ENCODE measurements around the gene GUSB.
"Not testable (repeated sequence)": the region's sequence is repeated elsewhere in the genome, so short reads cannot be mapped to it uniquely, and the experiment has no call there.

The GUSB gene

DNA sequence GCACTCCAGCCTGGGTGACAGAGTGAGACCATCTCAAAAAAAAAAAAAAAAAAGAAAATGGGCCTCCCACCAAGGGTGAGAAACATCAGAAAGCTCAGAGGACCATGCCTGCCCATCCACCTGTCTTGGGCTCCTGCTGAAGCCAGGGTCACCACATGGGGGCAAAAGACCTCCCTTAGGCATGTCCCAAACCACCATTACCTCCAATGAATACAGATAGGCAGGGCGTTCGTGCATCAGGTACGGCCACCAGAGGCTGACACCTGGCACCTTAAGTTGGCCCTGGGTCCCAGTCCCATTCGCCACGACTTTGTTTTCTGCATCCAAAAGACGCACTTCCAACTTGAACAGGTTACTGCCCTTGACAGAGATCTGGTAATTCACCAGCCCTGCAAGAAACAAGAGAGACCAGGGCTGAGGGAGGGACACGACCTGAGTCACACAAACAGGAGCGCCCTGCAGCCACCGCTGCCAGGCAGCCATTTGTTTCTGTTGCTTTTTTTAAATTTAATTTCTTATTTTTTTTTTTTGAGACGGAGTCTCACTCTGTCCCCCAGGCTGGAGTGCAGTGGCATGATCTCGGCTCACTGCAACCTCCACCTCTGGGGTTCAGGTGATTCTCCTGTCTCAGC, 6.1 kb downstream of the GUSB start:
- DNase-seq (ENCODE audit: low read depth in 2 of 3, low spot score in 1 of 3), result no peak

DNA sequence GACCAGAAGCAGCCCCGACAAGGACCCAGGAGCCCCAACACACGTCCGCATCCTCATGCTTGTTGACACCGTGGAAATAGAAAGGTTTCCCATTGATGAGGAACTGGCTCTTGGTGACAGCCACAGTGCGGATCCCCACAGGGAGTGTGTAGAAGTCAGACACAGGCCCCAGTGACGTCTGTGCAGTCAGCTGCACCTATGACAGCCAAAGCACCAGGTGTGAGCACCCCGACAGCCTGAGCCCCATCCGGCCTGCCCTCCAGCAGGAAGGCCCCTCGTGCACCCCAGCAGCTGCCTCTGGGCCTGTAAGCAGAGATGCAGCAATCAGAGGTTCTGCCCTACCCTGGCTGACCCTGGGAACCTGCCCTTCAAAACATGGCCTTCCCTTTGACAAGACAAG, 7.1 kb downstream of the GUSB start:
- no peak for DNase-seq (ENCODE audit: low read depth in 2 of 3, low spot score in 1 of 3)

DNA sequence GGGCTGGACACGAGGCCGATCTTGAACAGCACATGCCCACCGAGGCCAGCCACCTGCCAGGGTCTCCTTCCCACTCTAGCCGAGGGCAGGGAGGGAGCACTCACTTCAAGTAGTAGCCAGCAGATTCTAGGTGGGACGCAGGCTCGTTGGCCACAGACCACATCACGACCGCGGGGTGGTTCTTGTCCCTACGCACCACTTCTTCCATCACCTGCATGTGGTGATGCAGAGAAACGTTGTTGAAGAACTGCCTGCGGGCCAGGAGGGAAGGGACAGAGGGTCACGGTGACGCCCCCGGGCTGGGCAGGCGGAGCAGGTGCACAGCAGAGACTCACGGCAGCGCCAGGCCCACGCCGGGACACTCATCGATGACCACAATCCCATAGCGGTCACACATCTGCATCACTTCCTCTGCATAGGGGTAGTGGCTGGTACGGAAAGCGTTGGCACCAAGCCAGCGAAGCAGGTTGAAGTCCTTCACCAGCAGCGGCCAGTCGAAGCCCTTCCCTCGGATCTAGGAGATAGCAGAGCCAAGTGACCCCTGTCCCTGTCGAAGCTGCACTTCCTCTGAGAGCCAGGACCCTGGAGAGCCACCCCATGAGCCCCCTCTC, 7.7 kb downstream of the GUSB start:
- no peak for DNase-seq (ENCODE audit: low read depth in 2 of 3, low spot score in 1 of 3)

DNA sequence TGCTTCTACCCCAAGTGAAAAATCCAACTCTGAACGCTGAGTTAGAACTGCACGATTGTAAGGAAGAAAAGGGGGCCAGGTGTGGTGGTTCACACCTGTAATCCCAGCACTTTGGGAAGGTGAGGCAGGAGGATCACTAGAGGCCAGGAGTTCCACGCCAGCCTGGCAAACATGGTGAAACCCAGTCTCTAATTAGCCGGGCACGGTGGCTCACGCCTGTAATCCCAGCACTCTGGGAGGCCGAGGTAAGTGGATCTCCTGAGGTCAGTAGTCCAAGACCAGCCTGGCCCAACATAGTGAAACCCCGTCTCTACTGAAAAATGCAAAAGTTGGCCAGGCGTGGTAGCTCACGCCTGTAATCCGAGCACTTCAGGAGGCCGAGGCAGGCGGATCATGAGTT, 9.0 kb downstream of the GUSB start:
- no peak for DNase-seq (ENCODE audit: low read depth in 2 of 3, low spot score in 1 of 3)

DNA sequence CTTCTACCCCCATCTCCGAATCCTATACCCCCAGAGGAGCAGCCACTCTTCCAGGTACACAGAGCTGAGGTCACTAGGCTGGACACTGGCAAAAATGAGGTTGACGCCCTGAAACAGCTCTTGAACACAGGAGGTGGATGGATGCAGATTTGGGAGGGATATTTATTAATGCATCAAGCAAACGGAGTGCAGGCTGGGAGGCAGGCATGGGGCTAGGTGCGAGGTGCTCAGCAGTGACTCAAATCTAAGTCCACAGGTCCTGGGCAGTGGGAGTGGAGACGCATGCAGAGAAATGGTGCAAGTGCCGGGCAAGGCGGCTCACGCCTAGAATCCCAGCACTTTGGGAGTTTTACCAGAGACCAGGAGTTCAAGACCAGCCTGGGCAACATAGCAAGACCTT, 11.0 kb downstream of the GUSB start:
- no peak for DNase-seq (ENCODE audit: low read depth in 2 of 3, low spot score in 1 of 3)

DNA sequence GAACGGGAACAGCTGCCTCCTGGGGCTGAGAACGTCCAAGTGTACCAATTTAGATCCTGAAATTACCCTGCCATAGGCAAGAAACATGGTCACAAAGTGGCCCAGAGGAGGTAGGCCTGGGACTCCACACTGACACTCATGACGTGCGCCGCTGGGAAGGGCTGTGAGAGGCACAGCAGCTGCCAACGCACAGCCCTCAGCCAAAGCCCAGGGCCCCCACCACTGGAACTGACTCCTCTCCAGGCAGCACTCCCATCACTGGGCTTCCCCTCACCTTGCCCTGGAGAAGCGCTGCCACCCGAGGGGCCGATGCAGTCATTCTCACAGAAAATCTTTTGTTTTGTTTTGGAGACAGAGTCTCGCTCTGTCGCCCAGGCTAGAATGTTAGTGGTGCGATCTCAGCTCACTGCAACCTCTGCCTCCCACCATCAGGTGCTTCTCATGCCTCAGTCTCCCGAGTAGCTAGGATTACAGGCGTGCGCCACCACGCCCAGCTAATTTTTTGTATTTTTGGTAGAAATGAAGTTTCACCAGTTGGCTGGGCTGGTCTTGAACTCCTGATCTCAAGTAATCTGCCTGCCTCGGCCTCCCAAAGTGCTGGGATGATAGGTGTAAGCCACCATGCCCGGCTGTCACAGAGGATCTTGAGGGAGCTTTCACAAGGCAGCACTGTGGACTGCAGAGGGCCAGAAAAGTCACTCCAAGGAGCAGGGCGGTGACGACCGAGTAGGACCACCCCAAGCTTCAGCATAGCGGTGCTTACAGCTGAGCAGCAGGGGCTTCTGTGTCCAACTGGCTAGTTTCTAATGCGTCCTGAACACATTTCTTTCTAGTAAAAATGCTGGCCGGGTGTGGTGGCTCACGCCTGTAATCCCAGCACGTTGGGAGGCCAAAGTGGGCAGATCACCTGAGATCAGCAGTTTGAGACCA, 13.5 kb downstream of the GUSB start:
- DNase-seq (ENCODE audit: low read depth in 2 of 3, low spot score in 1 of 3), result no peak

DNA sequence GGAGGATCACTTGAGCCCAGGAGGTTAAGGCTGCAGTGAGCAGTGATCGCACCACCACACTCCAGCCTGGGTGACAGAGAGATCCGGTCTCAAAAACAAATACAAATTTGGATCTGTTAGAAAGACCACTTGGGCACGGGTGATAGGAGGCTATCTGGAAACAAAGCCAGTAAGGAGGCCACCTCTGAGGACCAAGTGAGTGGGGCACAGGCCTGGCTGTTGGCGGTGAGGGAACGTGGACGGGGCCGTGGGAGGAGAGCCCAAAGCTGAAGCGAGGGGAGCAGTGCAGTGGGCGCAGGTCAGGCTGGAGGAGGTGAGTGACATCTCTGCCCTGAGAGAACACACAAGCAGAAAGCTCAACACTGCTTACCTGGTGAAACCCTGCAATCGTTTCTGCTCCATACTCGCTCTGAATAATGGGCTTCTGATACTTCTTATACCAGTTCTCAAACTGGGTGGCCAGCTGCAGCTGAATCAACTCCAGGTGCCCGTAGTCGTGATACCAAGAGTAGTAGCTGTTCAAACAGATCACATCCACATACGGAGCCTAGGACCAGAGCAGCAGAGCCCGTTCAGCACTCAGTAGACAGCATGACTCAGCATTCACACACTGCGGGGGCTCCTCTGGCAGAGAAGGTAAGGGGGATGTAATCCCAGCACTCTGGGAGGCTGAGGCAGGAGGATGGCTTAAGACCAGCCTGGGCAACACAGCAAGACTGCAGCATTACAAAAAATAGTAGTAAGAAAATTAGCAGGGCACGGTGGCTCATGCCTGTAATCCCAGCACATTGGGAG, 14.5 kb downstream of the GUSB start:
- DNase-seq (ENCODE audit: low read depth in 2 of 3, low spot score in 1 of 3), result no peak

DNA sequence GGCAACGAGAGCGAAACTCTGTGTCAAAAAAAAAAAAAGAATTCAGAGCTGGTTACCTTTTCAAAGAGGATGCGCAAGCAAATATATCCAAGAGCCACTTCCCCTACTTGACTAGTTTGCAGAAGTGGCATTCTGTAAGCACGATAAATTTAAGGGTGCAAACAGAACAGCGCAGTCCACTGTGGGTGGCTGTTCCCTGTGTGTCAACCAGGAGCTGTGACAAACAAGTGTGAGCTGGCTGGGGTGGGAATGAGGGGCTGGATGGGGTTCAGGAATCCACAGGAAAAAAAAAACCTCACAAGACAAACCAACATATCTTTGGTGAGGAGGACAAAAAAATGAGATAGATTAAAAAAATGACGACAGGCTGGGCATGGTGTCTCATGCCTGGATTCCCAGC, 15.9 kb downstream of the GUSB start:
- DNase-seq (ENCODE audit: low read depth in 2 of 3, low spot score in 1 of 3), result no peak

DNA sequence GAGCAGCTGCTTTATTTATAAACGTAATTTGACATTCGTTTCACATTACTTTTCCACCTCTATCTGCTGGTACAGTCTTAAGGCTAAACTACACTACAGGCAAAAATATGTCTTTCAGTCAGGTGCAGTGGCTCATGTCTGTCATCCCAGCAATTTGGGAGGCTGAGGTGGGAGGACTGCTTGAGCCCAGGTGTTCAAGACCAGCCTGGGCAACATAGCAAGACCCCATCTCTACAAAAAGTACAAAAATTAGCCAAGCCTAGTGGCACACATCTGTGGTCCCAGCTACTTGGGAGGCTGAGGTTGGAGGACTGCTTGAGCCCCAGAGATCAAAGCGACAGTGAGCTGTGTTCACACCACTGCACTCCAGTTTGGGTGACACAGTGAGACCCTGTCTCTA, 17.3 kb downstream of the GUSB start:
- not testable (repeated sequence) for DNase-seq (ENCODE audit: low read depth in 2 of 3, low spot score in 1 of 3)

DNA sequence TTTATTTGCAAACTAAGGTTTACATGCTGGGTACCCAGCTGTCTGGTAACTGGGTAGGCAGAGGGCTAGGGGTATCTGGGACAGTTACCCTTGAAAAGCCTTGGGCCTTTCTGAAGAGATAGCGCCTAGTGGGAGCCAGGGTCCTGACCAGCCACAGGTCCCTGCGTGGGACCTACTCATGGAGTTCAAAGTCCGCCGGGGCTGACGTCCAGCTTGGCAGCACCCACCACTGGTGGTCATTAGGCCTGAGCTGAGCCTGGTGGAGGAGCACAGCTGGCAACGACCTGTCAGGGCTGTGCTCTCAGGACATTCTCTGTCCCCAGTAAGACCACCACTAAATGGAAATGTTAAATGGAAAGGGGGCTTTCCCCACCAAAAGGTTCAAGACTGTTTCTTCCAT, 20.0 kb downstream of the GUSB start:
- DNase-seq (ENCODE audit: low read depth in 2 of 3, low spot score in 1 of 3), result no peak

DNA sequence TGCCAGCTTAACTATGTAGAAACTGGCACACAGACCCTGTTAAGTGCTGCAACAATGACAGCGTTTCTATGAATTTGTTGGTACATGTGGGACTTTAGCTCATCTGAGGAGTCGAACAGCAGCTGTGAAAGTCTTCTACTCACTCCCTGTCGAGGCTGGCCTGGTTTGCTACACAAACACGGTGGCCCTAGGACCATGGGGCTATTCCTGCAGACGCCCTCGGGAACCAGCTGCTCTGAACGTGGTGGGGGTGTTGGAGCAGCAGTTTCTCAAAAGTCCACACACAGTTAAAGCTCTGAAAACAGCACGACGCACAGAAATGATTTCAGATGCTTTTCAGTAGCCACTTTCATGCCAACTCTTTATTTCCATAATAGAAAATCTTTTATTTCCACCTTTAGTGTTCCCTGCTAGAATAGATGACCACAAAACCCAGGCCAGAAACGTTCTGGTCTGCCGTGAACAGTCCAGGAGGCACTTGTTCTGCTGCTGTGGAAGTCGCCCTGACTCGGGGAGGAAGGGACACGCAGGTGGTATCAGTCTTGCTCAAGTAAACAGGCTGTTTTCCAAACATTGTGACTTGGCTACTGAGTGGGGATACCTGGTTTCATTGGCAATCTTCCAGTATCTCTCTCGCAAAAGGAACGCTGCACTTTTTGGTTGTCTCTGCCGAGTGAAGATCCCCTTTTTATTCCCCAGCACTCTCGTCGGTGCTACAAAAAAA, 21.5 kb downstream of the GUSB start:
- no peak for DNase-seq (ENCODE audit: low read depth in 2 of 3, low spot score in 1 of 3)

DNA sequence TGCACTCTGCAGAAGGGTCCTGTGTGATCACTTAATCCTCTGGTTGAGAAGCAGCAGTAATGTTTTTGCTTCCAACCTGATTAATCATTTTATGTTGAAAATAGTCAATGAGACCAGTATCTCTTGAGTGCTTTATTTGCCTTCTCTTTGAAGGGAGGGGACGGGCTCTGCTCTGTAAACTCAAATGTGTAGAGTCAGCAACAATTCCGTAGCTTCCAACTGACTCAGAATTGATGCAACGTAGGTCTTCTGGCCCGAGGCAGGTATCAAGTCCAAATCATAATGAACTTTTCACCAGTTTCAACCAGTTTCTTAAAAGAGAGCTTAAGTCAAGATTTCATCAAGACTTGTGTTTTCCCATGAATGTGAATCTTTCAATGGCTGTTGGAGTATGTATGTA, 26.3 kb downstream of the GUSB start:
- no peak for DNase-seq (ENCODE audit: low read depth in 2 of 3, low spot score in 1 of 3)

DNA sequence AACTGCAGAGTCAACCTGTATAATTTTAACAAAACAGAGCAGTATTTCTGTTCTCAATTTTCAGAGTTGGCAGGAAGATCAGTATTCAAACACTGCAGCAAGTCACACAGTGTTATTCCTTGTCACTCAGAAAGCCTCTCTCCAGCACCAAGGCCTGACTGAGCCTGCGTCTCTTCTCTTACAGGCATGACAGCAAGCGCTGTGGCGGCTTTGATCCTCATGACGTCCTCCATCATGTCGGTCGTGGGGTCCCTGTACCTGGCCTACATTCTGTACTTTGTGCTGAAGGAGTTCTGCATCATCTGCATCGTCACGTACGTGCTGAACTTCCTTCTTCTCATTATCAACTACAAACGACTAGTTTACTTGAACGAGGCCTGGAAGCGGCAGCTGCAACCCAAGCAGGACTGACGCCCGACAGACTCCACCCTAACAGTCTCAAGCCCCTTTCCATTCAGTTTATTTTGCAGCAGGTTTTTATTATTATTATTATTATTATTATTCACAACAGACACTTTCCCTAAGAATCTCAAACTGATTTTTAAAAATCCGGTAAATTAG, 28.0 kb downstream of the GUSB start:
- no peak for DNase-seq (ENCODE audit: low read depth in 2 of 3, low spot score in 1 of 3)

DNA sequence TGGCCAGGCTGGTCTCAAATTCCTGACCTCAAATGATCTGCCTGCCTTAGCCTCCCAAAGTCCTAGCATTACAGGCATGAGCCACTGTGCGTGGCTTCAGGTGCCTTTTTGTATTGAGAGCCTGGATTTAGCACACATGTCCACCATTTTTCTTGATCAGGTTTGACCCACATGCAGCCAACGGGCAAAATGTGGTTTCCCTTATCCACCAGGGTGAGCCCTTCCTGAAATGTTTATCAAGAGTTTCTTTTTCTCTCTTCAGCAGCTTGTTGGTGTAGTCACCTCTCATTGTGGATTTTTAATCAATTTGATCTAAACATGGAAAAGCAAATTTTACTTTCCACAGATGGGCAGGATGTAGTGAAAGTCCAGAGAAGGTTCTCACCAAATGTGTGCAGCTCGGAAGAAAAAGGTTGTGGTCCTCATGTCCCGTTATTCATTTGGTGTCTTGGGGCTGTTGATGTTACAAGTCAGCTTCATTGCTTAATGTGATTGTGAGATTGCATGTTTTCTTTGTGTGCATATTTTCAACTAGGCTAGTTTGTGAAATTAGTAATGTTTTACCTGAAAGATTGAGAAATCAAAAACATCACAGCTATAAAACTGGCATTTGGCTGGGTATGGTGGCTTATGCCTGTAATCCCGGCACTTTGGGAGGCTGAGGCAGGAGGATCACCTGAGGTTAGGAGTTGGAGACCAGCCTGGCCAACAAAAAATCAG, 28.9 kb downstream of the GUSB start:
- no peak for DNase-seq (ENCODE audit: low read depth in 2 of 3, low spot score in 1 of 3)

DNA sequence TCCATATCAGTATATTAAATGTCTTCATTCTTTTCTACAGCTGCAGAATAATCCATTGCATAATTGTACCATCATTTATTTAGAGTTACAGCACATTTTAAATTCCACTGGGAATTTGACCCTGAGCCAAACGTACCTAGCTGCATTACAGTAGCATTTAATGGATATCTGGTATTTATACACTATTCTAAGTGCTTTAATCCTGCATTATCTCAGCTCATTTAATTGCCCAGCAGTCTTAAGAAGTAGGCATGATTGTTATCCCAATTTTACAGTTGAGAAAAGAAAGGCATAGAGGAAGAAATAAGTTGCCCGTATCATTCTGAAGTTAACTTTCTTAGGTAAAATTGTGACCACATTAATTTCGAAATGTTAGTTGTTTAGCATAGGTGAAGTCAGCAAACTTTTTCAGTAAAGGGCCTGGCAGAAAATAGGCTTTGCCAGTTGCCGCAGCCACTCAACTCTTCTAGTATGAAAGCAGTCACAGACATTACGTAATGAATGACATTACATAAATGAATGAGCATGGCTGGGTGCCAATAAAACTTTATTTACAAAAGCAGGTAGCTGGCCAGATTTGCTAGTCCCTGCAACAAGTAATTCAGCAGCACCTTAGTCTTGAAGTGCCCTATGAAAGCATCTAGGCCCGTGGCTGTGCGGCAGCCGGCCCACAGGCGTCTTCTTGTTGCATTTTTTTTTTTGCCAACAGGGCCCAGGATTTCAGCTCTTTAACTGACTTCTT, 30.0 kb downstream of the GUSB start:
- no peak for DNase-seq (ENCODE audit: low read depth in 2 of 3, low spot score in 1 of 3)

DNA sequence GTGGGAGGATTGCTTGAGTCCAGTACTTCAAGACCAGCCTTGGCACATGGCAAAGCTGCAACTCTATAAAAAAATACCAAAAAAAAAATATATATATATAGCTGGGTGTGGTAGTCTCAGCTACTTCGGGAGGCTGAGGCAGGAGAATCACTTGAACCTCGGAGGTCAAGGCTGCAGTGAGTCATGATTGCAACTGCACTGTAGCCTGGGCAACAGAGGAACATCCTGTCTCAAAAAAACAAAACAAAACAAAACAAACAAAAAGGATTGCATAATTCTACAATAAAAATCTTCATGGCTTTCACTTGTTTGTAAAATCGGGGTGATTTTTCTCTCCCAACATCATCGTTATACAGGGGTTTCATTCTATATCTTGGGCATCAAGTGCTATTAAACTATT, 35.1 kb downstream of the GUSB start:
- no peak for DNase-seq (ENCODE audit: low read depth in 2 of 3, low spot score in 1 of 3)

DNA sequence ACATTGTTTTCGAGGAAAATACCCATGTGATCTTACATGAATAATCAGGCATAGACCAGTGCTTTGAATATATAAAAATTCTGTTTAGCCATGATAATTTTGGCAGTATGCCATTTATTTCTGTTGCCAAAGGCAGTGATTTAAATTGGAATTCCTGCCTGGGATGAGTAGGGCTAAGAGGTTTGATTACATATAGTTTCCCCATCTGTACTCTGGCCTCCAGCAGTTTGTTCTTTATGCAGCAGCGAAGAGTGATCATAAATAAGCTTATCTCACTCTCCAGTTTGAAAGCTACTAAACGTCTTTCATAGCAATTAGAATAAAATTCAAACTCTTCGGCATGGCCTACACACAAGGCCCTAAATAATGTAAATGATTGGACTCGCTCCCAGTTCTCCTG, 36.2 kb downstream of the GUSB start:
- not testable (repeated sequence) for DNase-seq (ENCODE audit: low read depth in 2 of 3, low spot score in 1 of 3)

DNA sequence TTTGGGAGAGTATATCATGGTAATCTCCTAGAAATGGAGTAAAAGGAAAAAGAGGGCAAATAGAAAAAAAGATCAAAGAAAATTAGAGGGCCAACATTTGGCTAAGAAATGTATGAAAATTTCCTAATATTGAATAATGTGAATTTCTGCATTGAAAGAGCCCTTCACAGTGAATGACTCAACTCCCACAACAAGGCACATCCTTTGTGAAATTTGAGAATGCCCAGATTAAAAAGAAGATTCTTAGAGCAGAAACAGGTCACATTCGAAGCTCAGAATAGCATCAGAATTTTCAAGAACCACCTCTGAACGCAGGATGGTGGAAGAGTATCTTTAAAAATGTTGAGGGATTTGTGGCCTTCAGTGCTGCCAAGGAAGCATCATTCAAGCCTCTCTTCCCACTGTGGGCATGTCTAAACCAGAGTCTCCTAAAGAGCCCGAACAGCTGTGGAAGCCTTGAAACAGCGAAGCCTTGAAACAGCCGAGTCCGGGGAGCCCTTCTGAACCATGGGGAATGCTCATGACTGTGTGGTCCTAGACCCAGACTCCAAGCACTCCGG, 43.6 kb downstream of the GUSB start:
- DNase-seq (ENCODE audit: low read depth in 2 of 3, low spot score in 1 of 3), result no peak

DNA sequence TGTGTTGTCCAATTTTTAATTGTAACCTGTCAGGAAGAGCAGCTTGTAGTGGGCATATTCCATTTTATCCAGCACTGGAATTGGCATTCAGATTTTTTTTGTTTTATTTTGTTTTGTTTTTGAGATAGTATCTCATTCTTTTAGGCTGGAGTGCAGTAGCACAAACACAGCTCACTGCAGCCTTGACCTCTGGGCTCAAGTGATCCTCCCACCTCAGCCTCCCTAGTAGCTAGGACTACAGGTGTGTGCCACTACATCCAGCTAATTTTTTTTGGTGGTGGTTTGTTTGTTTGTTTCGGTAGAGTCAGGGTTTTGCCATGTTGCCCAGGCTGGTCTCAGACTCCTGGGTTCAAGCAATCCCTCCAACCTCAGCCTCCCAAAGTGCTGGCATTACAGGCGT, 44.7 kb downstream of the GUSB start:
- no peak for DNase-seq (ENCODE audit: low read depth in 2 of 3, low spot score in 1 of 3)
